DMS 273 treated with DMSO at 0.1 percent for 48 hours (cell line): ENCODE results near the gene RBM39.
"Not testable (repeated sequence)": the region's sequence is repeated elsewhere in the genome, so short reads cannot be mapped to it uniquely, and the experiment has no call there.

Source experiments
- DNase-seq: peaks from one replicate; lab custom pipeline; 2025; lab: John Stamatoyannopoulos, UW

Gene RBM39

GRCh38 chr20:35741892-35742740 lies at the start of gene RBM39:
Gene RBM39, minus strand, starts transcription at chr20:35742260. Its CDS starts 1,386 bp downstream, at chr20:35740874.
- DNase-seq: peak; percentile 99

GRCh38 chr20:35791821-35792220 lies 49.8 kb upstream of the RBM39 start:
- DNase-seq: no peak

GRCh38 chr20:35791097-35791496 lies 49.0 kb upstream of the RBM39 start:
- no peak for DNase-seq

- no peak for DNase-seq
These were observed 46.7 kb upstream of the RBM39 start for GRCh38 chr20:35788796-35789195.

- not testable (repeated sequence) for DNase-seq
These were observed 43.5 kb upstream of the RBM39 start for GRCh38 chr20:35785541-35785940.

- DNase-seq: not testable (repeated sequence)
These were observed 41.8 kb upstream of the RBM39 start for GRCh38 chr20:35783811-35784210.

GRCh38 chr20:35776513-35777101 lies 34.5 kb upstream of the RBM39 start:
- peak; percentile 66 for DNase-seq

GRCh38 chr20:35774391-35774790 lies 32.3 kb upstream of the RBM39 start:
- no peak for DNase-seq

GRCh38 chr20:35773154-35773751 lies 31.2 kb upstream of the RBM39 start:
- DNase-seq: no peak

- DNase-seq: no peak
These were observed 30.6 kb upstream of the RBM39 start for GRCh38 chr20:35772563-35773058.

- DNase-seq: peak; percentile 59
These were observed 29.9 kb upstream of the RBM39 start, which contains the start of gene PHF20 for GRCh38 chr20:35771689-35772562. Gene PHF20, plus strand, starts transcription at chr20:35772015. Its CDS starts 29,508 bp downstream, at chr20:35801523.

- no peak for DNase-seq
These were observed 29.3 kb upstream of the RBM39 start for GRCh38 chr20:35771367-35771688.

- peak; percentile 97 for DNase-seq
These were observed 26.9 kb upstream of the RBM39 start for GRCh38 chr20:35768731-35769664.

- no peak for DNase-seq
These were observed 25.8 kb upstream of the RBM39 start for GRCh38 chr20:35767683-35768481.

- no peak for DNase-seq
These were observed 24.8 kb upstream of the RBM39 start for GRCh38 chr20:35766843-35767242.

GRCh38 chr20:35764936-35765335 lies 22.9 kb upstream of the RBM39 start:
- DNase-seq: not testable (repeated sequence)

- no peak for DNase-seq
These were observed 20.4 kb upstream of the RBM39 start for GRCh38 chr20:35762461-35762860.

- not testable (repeated sequence) for DNase-seq
These were observed 19.5 kb upstream of the RBM39 start for GRCh38 chr20:35761548-35761947.

GRCh38 chr20:35757098-35757705 lies 15.1 kb upstream of the RBM39 start:
- no peak for DNase-seq
